Endothelial cell (in vitro differentiated cells): ENCODE results near the gene ZBED4. TPM values are rescaled to one million over a fixed set of nuclear protein-coding genes. Genes with fewer than 3 reads are reported as not detected.

Source experiments
- DNase-seq: peaks from one replicate; pipeline ENCODE4 v3.0.0; 2021; ENCODE audit warnings: low spot score
- H3K27ac Mint-ChIP-seq: one replicate; pipeline ENCODE4 v1.8.0; 2021; ENCODE audit warnings: mixed read lengths, inconsistent platforms; ENCODE audit not compliant: unreplicated experiment
- H3K27me3 Mint-ChIP-seq: one replicate; pipeline ENCODE4 v1.8.0; 2021; ENCODE audit warnings: mild to moderate bottlenecking, moderate library complexity, mixed read lengths, inconsistent platforms; ENCODE audit not compliant: unreplicated experiment
- H3K36me3 Mint-ChIP-seq: one replicate; pipeline ENCODE4 v1.8.0; 2021; ENCODE audit warnings: mild to moderate bottlenecking, low read depth, mixed read lengths, inconsistent platforms; ENCODE audit not compliant: unreplicated experiment
- H3K4me1 Mint-ChIP-seq: one replicate; pipeline ENCODE4 v1.8.0; 2021; ENCODE audit warnings: mild to moderate bottlenecking, mixed read lengths, inconsistent platforms; ENCODE audit not compliant: unreplicated experiment
- H3K4me3 Mint-ChIP-seq: one replicate; pipeline ENCODE4 v1.8.0; 2021; ENCODE audit warnings: mild to moderate bottlenecking, mixed read lengths, inconsistent platforms; ENCODE audit not compliant: unreplicated experiment
- H3K9me3 Mint-ChIP-seq: one replicate; pipeline ENCODE4 v1.8.0; 2021; ENCODE audit warnings: mixed read lengths, inconsistent platforms; ENCODE audit not compliant: unreplicated experiment
- total RNA-seq: library from RNA; stranded (reverse); fragmentation: NEBNext Ultra II Directional; extraction: Animal tissue kit (Norgen Biotek cat#: 25700); gene quantifications from one replicate; pipeline ENCODE4 v1.2.1, GENCODE V29; 2021; ENCODE audit not compliant: unreplicated experiment
- TF ChIP-seq, protein P1 (sequence below): fragments of 200-600 bp; sonication (generic); IDR thresholded peaks from one replicate; pipeline ENCODE4 v1.5.0; 2021; ENCODE audit warnings: antibody characterized with exemption; ENCODE audit not compliant: unreplicated experiment

The ZBED4 gene
- total RNA-seq, 1 donor from 2014 or later: 22.6 TPM

DNA sequence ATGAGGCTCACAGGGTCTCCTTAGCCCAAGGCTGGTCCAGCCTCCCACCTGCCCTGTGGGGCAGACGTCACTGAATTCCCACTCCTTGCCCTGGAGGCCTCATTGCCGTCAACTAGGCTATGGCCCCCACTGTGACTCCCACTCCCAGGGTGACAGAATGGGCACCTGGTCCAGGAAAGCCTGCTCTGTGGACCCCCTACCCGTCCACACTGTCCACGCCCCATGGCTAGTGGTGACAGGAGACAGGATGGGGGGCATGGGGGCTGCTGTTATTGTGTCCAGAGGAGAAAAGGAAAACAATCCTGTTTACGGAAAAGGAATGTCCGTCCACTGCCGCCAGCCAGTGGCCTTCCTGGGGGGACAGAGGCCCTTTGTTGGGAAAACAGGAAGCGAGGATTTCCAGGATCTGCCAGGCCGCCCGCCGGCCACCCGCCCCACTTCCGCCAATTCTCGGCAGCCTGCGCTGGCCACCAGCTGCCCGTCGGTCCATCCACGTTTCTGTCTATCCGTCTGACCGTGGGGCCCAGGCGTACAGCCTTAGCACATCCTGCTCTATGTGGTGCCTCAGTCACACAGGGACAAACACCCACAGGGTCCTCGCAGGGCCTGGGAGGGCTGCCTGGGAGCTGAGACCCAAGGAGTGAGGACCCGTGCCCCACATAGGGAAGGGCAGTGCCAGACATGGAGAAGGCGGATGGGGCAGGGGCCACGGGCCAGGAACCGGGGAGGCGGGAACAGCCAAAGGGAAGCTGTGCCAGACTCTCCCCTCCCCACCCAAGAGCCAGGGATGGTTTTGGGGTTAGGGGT, 84.3 kb downstream of the ZBED4 start:
- TF ChIP-seq, protein P1, sequence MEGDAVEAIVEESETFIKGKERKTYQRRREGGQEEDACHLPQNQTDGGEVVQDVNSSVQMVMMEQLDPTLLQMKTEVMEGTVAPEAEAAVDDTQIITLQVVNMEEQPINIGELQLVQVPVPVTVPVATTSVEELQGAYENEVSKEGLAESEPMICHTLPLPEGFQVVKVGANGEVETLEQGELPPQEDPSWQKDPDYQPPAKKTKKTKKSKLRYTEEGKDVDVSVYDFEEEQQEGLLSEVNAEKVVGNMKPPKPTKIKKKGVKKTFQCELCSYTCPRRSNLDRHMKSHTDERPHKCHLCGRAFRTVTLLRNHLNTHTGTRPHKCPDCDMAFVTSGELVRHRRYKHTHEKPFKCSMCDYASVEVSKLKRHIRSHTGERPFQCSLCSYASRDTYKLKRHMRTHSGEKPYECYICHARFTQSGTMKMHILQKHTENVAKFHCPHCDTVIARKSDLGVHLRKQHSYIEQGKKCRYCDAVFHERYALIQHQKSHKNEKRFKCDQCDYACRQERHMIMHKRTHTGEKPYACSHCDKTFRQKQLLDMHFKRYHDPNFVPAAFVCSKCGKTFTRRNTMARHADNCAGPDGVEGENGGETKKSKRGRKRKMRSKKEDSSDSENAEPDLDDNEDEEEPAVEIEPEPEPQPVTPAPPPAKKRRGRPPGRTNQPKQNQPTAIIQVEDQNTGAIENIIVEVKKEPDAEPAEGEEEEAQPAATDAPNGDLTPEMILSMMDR: no peak
- H3K27me3 Mint-ChIP-seq: peaks cover 4% of the 10 kb centered on the region
- peak overlapping the region; percentile 59 for H3K4me3 Mint-ChIP-seq
- peak; percentile 80 for DNase-seq
- peak overlapping the region; percentile 95 for H3K27ac Mint-ChIP-seq
- peaks cover 3% of the 10 kb centered on the region for H3K9me3 Mint-ChIP-seq
- no peaks in the 10 kb centered on the region for H3K36me3 Mint-ChIP-seq
- H3K4me1 Mint-ChIP-seq: peaks cover 29% of the 10 kb centered on the region

DNA sequence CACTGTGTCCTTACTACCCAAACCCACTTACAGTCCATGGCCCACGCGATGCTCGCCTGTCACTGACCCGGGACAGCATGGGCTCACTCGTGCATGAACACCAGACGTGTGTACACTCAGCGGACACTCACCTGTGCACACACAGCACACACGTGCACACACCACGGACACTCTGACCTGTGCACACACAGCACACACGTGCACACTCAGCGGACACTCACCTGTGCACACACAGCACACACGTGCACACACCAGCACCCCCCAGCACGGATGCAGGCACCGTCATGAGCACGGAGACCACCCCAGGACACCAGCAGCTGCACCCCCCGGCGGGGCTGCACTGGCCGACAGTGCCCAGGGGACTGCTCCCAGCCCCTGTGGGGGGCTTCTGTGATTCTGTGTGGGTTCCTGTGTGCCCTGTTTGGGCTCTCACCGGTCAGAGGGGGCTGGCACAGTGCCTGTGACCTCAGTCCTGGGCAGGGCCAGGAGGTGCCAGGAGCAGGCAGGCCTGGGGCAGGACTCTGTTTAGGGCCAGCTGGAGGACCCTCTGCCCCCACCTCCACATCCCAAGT, 85.0 kb downstream of the ZBED4 start:
- peaks cover 3% of the 10 kb centered on the region for H3K9me3 Mint-ChIP-seq
- TF ChIP-seq, protein P1: no peak
- H3K4me1 Mint-ChIP-seq: peaks cover 24% of the 10 kb centered on the region
- peaks cover 4% of the 10 kb centered on the region for H3K27me3 Mint-ChIP-seq
- H3K27ac Mint-ChIP-seq: peak overlapping the region; percentile 95
- no peaks in the 10 kb centered on the region for H3K36me3 Mint-ChIP-seq
- no peak overlapping the region for H3K4me3 Mint-ChIP-seq
- no peak for DNase-seq

Other genes starting within 250 kb of the ZBED4 start
- 40.3 TPM for gene BRD1, start 26.0 kb upstream of the ZBED4 start, total RNA-seq
- 23.2 TPM for gene ALG12, start 64.6 kb downstream of the ZBED4 start, total RNA-seq
- gene CRELD2, start 64.8 kb downstream of the ZBED4 start, total RNA-seq: 207 TPM
- gene PIM3, start 106.9 kb downstream of the ZBED4 start, total RNA-seq: 112 TPM
- gene IL17REL, start 158.9 kb downstream of the ZBED4 start, total RNA-seq: 0.15 TPM
- not detected for gene TTLL8, start 204.5 kb downstream of the ZBED4 start, total RNA-seq
- gene MLC1, start 231.6 kb downstream of the ZBED4 start, total RNA-seq: 1.2 TPM
- gene MOV10L1, start 236.2 kb downstream of the ZBED4 start, total RNA-seq: not detected